Stimulated activated CD4-positive, alpha-beta T cell treated with anti-CD3 and anti-CD28 coated beads, Interleukin-4, amount 100 ng/mL, for 4 hours (primary cell): ENCODE results near the gene ZNF318.
"Not testable (repeated sequence)": the region's sequence is repeated elsewhere in the genome, so short reads cannot be mapped to it uniquely, and the experiment has no call there.

Source experiments
- DNase-seq, 2 experiments: peaks; one replicate each; pipeline ENCODE4 v3.0.0-alpha.2; 2020

ZNF318 gene

DNA sequence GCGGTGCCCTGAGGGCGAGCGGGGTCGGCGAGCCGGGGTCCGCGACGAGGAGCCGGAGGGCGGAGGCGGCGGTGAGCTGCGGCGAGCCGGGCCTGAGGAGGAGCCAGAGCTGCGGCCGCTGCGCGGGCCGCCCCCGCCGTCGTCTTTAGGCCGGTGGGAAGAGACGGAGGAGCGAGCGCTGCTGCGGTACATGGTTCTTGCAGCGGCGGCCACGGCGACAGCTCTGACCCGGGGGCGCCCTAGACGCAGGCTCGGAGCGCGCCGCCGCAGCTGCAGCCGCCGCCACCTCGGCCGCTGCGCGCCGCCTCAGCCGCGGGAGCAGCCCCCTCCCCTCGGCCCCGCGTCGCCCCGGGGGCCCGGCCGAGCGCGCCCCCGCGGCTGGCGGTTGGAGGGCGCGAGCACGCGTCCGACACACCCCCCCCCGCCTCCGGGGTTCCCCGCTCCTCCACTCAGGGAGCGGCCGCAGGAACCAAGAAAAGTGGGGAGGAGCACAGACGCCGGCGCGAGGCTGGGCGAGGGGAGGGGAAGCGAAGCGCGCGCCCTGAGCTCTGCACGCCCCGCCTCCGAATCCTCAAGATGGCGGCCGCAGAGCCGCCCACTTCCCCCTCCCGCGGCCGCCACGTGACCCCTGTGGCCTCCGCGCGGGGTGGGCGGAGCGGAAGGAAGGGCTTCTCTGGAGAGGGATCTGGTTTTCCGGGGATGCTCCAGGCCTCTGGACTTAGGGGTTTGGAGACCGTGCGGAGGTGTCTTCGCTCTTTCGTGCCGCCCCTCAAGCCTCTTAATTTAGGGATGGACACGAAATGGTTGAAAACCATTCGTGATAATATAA lies at the start of gene ZNF318:
Gene ZNF318, minus strand, starts transcription at position 474 of the 829 bp plus-strand sequence. Its CDS starts 282 bp downstream, at position 192.
- peak; percentile 92 to 94 for DNase-seq

DNA sequence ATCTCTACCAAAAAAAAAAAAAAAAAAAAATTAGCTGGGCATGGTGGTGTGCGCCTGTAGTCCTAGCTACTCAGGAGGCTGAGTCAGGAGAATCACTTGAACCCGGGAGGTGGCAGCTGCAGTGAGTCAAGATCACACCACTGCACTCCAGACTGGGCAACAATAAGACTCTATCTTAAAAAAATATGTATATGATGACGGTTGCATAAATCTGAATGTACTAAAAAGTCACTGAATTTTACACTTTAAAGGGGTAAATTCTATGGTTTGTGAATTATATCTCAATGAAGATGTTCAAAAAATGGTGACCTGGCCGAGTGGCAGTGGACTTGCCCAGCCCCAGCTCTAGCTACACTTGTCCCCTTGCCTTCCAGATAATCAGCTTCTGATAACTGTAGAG lies 47.5 kb upstream of the ZNF318 start:
- DNase-seq, result no peak

DNA sequence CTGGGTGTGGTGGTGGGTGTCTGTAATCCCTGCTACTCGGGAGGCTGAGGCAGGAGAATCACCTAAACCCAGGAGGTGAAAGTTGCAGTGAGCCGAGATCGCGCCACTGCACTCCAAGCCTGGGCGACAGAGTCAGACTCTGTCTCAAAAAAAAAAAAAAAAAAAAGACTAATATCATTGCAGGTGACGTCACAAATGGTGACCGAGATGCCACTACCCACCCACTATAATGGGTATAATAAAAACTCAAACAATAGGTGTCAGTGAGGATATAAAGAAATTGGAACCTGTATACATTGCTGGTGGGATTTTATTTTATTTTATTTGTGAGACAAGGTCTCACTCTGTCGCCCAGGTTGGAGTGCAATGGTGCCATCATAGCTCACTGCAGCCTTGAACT lies 45.8 kb upstream of the ZNF318 start:
- not testable (repeated sequence) for DNase-seq

- no peak for DNase-seq
These were observed 43.6 kb upstream of the ZNF318 start for GRCh38 chr6:43413002-43413401.

- no peak for DNase-seq
These were observed 43.1 kb upstream of the ZNF318 start for GRCh38 chr6:43412541-43412940.

DNA sequence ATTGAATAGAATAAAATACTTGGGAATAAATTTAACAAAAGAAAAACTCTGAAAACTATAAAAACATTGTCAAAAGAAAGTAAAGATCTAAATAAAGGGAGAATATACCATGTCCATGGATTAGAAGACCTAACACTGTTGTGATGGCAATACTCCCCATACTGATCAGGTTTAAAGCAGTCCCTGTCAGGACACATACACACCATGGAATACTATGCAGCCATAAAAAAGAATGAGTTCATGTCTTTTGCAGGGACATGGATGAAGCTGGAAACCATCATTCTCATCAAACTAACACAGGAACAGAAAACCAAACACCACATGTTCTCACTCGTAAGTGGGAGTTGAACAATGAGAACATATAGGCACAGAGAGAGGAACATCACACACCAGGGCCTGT lies 41.3 kb upstream of the ZNF318 start:
- DNase-seq, result not testable (repeated sequence)

DNA sequence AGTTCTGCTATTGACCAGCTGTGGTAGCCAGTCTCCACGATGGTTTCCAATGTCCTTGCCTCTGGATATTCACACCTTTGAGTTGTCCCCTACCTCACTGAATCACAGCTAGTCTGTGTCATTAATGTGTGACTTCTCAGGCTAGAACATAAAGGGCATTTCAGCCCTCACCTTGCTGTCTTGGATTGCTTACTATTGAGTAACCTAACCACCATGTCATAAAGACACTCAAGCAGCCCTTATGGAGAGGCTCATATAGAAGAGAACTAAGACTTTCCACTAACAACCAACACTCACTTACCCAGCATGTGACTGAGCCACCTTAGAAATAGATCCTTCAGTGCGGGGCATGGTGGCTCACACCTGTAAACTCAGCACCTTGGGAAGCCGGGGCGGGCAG lies 38.8 kb upstream of the ZNF318 start:
- no peak for DNase-seq

DNA sequence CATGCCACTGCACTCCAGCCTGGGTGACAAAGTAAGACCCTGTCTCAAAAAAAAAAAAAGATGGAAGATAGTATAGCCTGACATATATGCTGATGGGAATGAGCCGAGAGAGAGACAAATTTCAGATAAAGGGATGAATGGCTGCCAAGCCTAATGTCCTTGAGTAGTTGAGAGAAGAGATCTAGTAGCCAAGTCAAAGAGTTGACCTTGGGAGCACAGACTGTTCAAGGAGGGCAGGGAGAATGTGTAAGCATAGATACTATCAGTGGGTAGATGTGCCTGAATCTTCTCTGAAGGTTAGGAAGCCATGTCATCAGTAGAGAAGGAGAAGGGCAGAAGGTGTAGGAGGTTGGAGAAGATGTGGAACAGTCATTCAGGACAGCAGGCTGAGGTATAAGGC lies 37.8 kb upstream of the ZNF318 start:
- DNase-seq, result no peak

DNA sequence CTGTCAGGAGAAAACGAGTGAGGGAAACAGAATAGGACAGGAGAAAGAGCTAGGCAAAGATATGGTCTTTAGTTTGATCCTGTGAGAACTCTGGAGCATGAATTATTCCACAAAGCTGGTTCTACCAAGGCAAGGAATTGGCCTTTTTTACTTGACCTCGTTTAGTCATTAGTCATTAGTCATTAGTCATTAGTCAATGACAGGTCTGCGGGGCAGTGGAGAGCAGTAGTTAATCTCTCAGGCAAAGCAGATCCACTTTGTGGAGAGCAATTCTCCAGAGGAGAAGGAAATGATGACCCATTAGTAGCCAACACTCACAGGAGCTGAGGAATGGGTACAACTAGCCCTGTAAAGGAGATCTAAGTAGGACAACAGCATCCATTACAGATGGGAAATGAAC lies 35.9 kb upstream of the ZNF318 start:
- DNase-seq, result no peak

GRCh38 chr6:43402820-43403219 lies 33.4 kb upstream of the ZNF318 start:
- DNase-seq, result no peak

GRCh38 chr6:43401730-43402129 lies 32.3 kb upstream of the ZNF318 start:
- DNase-seq, result no peak

- DNase-seq, result no peak
These were observed 30.6 kb upstream of the ZNF318 start for GRCh38 chr6:43399932-43400487.

DNA sequence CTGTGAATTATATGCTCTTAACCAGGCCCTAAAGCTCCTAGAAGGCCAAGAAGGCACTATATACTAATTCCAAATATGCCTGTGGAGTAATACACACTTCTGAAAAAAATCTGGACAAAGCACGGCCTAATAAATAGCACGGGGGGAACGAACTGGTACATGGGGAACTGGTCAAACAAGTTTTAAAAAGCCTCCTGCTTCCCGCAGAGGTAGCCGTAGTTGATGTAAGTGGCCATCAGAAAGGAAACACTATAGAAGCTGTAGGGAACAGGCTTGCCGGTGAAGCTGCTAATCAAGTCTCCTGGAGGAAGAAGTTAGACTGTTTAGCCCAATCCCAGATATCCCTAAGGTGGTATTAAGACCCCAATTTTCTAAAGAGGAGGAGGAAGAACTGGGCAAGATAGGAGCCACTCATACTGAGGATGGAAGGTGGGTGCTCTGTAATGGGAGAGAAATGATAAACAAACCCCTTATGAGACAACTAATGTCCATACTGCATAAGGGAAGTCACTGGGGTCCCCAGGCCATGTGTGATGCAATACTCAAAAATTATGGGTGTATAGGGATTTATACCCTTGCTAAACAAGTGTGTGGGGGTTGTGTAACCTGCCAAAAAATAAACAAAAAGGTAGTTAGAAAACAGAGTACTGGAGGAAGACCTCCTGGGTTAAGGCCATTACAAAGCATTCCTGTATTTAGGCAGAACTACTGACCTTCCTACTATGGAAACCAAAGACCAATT lies 27.1 kb upstream of the ZNF318 start:
- no peak for DNase-seq

- DNase-seq, result no peak
These were observed 26.3 kb upstream of the ZNF318 start for GRCh38 chr6:43395776-43396175.

DNA sequence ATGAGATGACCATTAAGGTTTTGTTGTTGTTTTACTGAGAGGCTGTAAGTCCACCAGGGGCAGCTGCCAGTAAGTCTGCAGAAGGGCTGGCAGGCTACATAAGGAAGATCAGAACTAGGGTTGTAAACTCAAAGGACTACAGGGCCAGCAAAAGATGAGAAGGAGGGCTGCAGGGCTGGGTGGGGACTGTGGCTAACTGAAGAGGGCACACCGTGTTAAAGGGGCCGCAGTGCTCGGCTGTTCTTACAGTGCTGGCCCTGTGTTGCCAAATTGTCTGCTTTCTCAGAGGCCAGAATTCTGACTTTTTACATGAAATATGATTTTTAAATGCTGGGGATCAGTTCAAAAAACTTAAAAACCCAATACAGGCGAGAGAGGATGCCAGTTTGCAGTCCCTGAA lies 25.5 kb upstream of the ZNF318 start:
- DNase-seq, result no peak

- DNase-seq, result no peak
These were observed 24.2 kb upstream of the ZNF318 start for GRCh38 chr6:43393602-43394001.

DNA sequence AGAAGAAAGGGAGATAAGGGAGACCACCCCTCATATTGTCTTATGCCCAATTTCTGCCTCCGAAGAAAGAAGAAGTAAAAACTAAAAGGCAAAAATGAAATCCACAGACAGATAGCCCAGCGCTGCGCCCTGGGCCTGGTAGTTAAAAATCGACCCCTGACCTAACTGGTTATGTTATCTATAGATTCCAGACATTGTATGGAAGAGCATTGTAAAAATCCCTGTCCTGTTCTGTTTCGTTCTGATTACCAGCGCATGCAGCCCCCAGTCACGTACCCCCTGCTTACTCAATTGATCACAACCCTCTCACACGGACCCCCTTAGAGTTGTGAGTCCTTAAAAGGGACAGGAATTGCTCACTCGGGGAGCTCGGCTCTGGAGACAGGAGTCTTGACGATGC lies 23.7 kb upstream of the ZNF318 start:
- not testable (repeated sequence) for DNase-seq

GRCh38 chr6:43391440-43392031 lies 22.1 kb upstream of the ZNF318 start:
- DNase-seq, result peak in 1 of 2 experiments; percentile 20

GRCh38 chr6:43390753-43391439 lies 21.4 kb upstream of the ZNF318 start:
- not testable (repeated sequence) for DNase-seq

- DNase-seq, result no peak
These were observed 20.4 kb upstream of the ZNF318 start for GRCh38 chr6:43389730-43390295.

DNA sequence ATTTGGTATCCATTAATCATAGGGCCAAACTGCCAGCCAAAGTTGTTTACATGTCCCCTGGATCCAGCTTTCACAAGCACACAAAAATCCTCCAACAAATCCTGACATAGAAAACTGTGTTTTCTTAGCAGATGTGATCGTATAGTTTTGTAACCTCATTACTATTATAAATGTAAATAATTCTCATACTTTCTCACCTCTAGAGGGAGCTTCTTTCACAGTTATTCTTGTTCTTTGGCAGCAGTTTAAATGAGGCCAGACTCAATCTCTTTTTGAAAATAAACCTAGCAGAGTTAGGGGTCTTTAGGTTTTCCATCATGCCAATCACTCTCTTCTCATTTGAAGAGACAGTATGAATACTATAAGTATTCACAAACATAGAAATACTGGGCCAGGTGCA lies 17.0 kb upstream of the ZNF318 start:
- DNase-seq, result no peak

GRCh38 chr6:43383021-43383667 lies 13.7 kb upstream of the ZNF318 start:
- DNase-seq, result no peak
